HG03442 (cell line): ENCODE measurements around the gene CTBP2.
"Not testable (repeated sequence)": the region's sequence is repeated elsewhere in the genome, so short reads cannot be mapped to it uniquely, and the experiment has no call there.

ENCODE experiments used
- ATAC-seq: cut with Tn5 transposase; IDR thresholded peaks from one replicate; pipeline ENCODE4 v1.9.1; 2021; ENCODE audit warnings: mild to moderate bottlenecking, moderate library complexity; ENCODE audit not compliant: unreplicated experiment

The CTBP2 gene

GRCh38 chr10:125158601-125159485, 1.5 kb downstream of the CTBP2 start:
- no peak for ATAC-seq

GRCh38 chr10:125158275-125158600, 2.1 kb downstream of the CTBP2 start:
- ATAC-seq = no peak

- ATAC-seq = no peak
These were observed 2.9 kb downstream of the CTBP2 start for GRCh38 chr10:125157505-125157904.

- no peak for ATAC-seq
These were observed 3.5 kb downstream of the CTBP2 start for GRCh38 chr10:125156739-125157480.

GRCh38 chr10:125156196-125156595, 4.2 kb downstream of the CTBP2 start:
- ATAC-seq = no peak

- ATAC-seq = no peak
These were observed 5.3 kb downstream of the CTBP2 start for GRCh38 chr10:125155101-125155500.

GRCh38 chr10:125154529-125154928, 5.8 kb downstream of the CTBP2 start:
- ATAC-seq = no peak

GRCh38 chr10:125153703-125154490, 6.5 kb downstream of the CTBP2 start:
- ATAC-seq = no peak

GRCh38 chr10:125152450-125153368, 7.7 kb downstream of the CTBP2 start:
- ATAC-seq = no peak

- no peak for ATAC-seq
These were observed 8.6 kb downstream of the CTBP2 start for GRCh38 chr10:125151553-125152449.

GRCh38 chr10:125151170-125151552, 9.2 kb downstream of the CTBP2 start:
- no peak for ATAC-seq

- ATAC-seq = not testable (repeated sequence)
These were observed 9.8 kb downstream of the CTBP2 start for GRCh38 chr10:125150376-125151083.

GRCh38 chr10:125149680-125150047, 10.7 kb downstream of the CTBP2 start:
- no peak for ATAC-seq

GRCh38 chr10:125149036-125149679, 11.2 kb downstream of the CTBP2 start:
- no peak for ATAC-seq

- no peak for ATAC-seq
These were observed 11.8 kb downstream of the CTBP2 start for GRCh38 chr10:125148528-125148927.

GRCh38 chr10:125147971-125148439, 12.4 kb downstream of the CTBP2 start:
- no peak for ATAC-seq

GRCh38 chr10:125146791-125147579, 13.4 kb downstream of the CTBP2 start:
- ATAC-seq = no peak
